Measurements from ENCODE around the gene BCAS3. TPM values are rescaled to one million over a fixed set of nuclear protein-coding genes. Genes with fewer than 3 reads are reported as not detected.

The BCAS3 gene
- total RNA-seq, 4 donors from 2014 or later: 18.2 to 60.6 (median 23.4) TPM

GRCh38 chr17:61230461-61230860 lies 552.8 kb downstream of the BCAS3 start:
- in situ Hi-C loops (cut with MboI; ENCODE audit: low sequenced_read_pairs in 4 of 4): no loop called here
- peaks cover 2 to 6% of the 10 kb centered on the region in 2 donors for H3K4me1 ChIP-seq
- no peak overlapping the region for H3K27ac ChIP-seq
- DNase-seq (no peak), ATAC-seq (no peak)
- TF ChIP-seq POLR2A (IDR thresholded peaks at IDR 0.05): no peak
- TF ChIP-seq, protein P1, sequence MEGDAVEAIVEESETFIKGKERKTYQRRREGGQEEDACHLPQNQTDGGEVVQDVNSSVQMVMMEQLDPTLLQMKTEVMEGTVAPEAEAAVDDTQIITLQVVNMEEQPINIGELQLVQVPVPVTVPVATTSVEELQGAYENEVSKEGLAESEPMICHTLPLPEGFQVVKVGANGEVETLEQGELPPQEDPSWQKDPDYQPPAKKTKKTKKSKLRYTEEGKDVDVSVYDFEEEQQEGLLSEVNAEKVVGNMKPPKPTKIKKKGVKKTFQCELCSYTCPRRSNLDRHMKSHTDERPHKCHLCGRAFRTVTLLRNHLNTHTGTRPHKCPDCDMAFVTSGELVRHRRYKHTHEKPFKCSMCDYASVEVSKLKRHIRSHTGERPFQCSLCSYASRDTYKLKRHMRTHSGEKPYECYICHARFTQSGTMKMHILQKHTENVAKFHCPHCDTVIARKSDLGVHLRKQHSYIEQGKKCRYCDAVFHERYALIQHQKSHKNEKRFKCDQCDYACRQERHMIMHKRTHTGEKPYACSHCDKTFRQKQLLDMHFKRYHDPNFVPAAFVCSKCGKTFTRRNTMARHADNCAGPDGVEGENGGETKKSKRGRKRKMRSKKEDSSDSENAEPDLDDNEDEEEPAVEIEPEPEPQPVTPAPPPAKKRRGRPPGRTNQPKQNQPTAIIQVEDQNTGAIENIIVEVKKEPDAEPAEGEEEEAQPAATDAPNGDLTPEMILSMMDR (IDR thresholded peaks at IDR 0.05 in 4 of 5, conservative IDR thresholded peaks at IDR 0.05 in 1 of 5): no peak
- H3K36me3 ChIP-seq: no peaks in the 10 kb centered on the region
- no peaks in the 10 kb centered on the region for H3K27me3 ChIP-seq
- H3K4me3 ChIP-seq: no peak overlapping the region
- H3K9me3 ChIP-seq: no peaks in the 10 kb centered on the region
- intact Hi-C loops (cut with DNase I; ENCODE audit: low total_unique reads): no loop called here

DNA sequence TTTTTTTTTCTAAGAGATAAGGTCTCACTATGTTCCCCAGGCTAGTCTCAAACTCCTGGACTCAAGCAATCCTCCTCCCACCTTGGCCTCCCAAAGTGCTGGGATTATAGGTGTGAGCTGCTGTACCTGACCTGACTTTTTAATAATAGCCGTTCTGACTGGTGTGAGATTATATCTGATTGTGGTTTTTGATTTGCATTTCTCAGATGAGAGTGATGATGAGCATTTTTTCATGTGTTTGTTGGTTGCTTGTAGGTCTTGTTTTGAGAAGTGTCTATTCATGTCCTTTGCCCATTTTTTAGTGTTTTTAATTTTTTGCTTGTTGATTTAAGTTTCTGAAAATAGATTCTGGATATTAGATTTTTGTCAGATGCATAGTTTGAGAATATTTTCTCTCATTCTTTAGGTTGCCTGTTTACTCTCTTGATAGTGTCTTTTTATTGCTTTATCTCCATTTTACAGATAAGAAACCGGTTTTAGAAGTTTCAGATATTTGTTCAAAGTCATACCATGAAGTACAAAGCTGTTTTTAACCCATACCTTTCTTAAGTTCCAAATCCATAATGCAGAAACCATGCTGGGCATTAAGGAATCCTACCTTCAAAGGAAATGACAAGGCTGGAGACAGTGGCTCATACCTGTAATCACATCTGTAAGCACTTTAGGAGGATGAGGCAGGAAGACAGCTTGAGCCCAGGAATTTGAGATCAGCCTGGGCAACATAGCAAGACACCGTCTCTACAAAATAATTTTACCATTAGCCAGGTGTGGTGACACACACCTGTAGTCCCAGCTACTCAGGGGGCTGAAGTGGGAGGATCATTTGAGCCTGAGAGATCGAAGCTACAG lies 553.5 kb downstream of the BCAS3 start:
- Histone ChIP-seq H3K27ac (no peak overlapping the region), H3K36me3 (no peaks in the 10 kb centered on the region), H3K4me3 (no peak overlapping the region), H3K9me3 (no peaks in the 10 kb centered on the region), H3K27me3 (no peaks in the 10 kb centered on the region), H3K4me1 (peaks cover 8 to 9% of the 10 kb centered on the region in 2 donors)
- TF ChIP-seq, protein P1 (IDR thresholded peaks at IDR 0.05 in 4 of 5, conservative IDR thresholded peaks at IDR 0.05 in 1 of 5): no peak
- TF ChIP-seq POLR2A (IDR thresholded peaks at IDR 0.05): no peak
- ATAC-seq (no peak), DNase-seq (no peak)
- intact Hi-C loops (cut with DNase I; ENCODE audit: low total_unique reads): no loop called here
- in situ Hi-C loops (cut with MboI; ENCODE audit: low sequenced_read_pairs in 4 of 4): no loop called here

GRCh38 chr17:61232871-61233270 lies 555.2 kb downstream of the BCAS3 start:
- Histone ChIP-seq H3K4me1 (peaks cover 8 to 9% of the 10 kb centered on the region in 2 donors), H3K36me3 (no peaks in the 10 kb centered on the region), H3K27me3 (no peaks in the 10 kb centered on the region), H3K4me3 (no peak overlapping the region), H3K27ac (no peak overlapping the region), H3K9me3 (no peaks in the 10 kb centered on the region)
- in situ Hi-C loops (cut with MboI; ENCODE audit: low sequenced_read_pairs in 4 of 4): no loop called here
- intact Hi-C loops (cut with DNase I; ENCODE audit: low total_unique reads): no loop called here
- TF ChIP-seq, protein P1 (IDR thresholded peaks at IDR 0.05 in 4 of 5, conservative IDR thresholded peaks at IDR 0.05 in 1 of 5): no peak
- no peak for TF ChIP-seq POLR2A (IDR thresholded peaks at IDR 0.05)
- no peak for DNase-seq
- no peak for ATAC-seq

DNA sequence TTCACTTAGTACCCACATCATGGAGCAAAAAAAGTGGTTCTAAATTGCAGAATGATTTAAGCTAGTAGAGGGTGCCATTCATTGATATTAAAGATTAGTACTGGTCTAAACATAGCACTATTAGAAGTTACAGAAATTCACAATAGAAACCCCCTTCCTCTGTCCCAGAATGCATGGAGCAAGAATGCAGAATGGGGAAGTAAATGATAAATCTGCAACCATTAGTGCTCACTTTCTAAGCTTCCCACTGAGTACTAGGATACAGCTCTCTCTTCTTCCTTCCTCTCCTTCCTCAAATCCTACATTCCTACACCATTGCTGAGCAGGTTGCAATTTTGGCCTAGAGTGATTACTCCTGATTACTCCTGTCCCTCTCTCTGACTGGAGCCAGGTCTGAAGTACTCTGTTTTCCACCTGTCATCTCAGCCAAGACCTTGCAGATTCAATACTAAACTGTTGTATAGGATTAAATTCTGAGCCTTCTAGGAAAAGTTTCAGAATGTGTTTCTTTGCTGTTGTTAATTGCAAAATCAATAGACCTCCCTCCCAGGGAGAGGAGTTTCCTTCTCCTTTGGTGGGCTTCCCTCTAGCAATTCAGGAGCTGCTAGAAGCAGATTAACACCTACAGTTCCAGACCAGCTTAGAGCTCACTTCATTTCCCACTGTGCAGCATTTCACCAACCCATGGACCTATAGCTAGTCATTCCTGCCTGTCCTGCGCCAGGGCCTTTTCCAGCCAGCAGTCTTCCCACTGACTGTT lies 556.5 kb downstream of the BCAS3 start:
- no peak overlapping the region for H3K4me3 ChIP-seq
- H3K27ac ChIP-seq: no peak overlapping the region
- in situ Hi-C loops (cut with MboI; ENCODE audit: low sequenced_read_pairs in 4 of 4) (no loop called here), intact Hi-C loops (cut with DNase I; ENCODE audit: low total_unique reads) (no loop called here)
- ATAC-seq (no peak), DNase-seq (no peak)
- TF ChIP-seq, protein P1 (IDR thresholded peaks at IDR 0.05 in 4 of 5, conservative IDR thresholded peaks at IDR 0.05 in 1 of 5): no peak
- no peak for TF ChIP-seq POLR2A (IDR thresholded peaks at IDR 0.05)
- H3K9me3 ChIP-seq: no peaks in the 10 kb centered on the region
- no peaks in the 10 kb centered on the region for H3K36me3 ChIP-seq
- peaks cover 15 to 18% of the 10 kb centered on the region in 2 donors for H3K4me1 ChIP-seq
- no peaks in the 10 kb centered on the region for H3K27me3 ChIP-seq
